Measurements from ENCODE around the gene INPP5A.

INPP5A gene

DNA sequence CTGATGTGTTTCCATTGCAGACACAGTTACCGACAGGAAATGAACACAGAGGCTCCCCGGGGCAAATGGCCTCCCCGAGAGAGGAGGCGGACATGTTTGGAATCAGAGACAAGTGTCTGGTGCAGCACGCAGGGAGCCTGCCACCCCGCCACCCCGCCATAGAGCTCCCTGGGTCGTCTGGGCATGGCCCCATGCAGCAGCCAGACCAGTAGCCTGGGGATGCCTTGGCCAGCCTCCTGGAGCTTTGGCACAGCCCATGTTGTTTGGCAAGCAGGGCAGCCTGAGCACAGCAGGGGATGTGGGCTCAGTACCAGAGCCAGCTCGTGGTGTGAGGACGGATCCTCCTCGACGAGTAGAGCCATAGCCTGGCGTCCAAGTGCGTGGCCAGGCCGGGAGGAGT lies 167.6 kb downstream of the INPP5A start:
- TF ChIP-seq, protein P1, sequence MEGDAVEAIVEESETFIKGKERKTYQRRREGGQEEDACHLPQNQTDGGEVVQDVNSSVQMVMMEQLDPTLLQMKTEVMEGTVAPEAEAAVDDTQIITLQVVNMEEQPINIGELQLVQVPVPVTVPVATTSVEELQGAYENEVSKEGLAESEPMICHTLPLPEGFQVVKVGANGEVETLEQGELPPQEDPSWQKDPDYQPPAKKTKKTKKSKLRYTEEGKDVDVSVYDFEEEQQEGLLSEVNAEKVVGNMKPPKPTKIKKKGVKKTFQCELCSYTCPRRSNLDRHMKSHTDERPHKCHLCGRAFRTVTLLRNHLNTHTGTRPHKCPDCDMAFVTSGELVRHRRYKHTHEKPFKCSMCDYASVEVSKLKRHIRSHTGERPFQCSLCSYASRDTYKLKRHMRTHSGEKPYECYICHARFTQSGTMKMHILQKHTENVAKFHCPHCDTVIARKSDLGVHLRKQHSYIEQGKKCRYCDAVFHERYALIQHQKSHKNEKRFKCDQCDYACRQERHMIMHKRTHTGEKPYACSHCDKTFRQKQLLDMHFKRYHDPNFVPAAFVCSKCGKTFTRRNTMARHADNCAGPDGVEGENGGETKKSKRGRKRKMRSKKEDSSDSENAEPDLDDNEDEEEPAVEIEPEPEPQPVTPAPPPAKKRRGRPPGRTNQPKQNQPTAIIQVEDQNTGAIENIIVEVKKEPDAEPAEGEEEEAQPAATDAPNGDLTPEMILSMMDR (conservative IDR thresholded peaks at IDR 0.05): no peak
- no peak overlapping the region for H3K27ac ChIP-seq

DNA sequence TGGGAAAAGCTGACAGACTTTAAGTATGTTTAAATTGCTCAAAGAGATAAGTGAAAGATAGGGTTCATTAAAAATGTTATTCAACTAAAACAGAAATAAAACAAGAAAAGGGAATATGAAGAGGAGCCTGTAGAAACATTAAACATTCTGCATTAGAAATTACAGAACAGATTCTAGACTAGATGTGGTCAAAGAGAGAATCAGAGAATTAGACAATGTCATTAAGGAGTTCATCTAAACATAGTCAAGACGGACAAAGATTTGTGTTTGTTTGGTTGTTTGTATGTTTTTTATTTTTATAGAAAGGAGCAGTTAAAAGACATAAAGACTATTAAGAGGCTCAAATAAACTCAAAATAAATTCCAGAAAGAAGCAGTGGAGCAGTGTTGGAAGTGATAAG lies 168.4 kb downstream of the INPP5A start:
- no peak overlapping the region for H3K27ac ChIP-seq
- TF ChIP-seq, protein P1 (conservative IDR thresholded peaks at IDR 0.05): no peak

DNA sequence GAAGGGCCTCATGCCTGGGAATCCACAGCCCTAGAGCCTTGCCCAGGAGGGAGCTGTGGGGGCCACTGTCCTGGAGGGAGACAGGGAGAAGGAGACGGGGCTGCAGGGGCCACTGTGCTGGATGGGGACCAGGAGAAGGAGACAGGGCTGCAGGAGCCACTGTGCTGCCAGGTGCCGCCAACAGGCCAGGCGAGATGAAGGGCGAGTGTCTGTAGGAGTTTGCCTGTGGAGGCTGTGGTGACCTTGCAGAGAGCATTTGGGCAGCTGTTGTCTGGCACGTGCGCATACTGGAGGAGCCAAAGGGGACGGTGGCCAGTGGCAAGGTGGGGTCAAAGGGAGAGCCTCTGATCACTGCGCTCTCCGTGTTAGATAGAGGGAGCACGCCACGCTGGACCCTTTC lies 169.1 kb downstream of the INPP5A start:
- TF ChIP-seq, protein P1 (conservative IDR thresholded peaks at IDR 0.05): no peak
- no peak overlapping the region for H3K27ac ChIP-seq

DNA sequence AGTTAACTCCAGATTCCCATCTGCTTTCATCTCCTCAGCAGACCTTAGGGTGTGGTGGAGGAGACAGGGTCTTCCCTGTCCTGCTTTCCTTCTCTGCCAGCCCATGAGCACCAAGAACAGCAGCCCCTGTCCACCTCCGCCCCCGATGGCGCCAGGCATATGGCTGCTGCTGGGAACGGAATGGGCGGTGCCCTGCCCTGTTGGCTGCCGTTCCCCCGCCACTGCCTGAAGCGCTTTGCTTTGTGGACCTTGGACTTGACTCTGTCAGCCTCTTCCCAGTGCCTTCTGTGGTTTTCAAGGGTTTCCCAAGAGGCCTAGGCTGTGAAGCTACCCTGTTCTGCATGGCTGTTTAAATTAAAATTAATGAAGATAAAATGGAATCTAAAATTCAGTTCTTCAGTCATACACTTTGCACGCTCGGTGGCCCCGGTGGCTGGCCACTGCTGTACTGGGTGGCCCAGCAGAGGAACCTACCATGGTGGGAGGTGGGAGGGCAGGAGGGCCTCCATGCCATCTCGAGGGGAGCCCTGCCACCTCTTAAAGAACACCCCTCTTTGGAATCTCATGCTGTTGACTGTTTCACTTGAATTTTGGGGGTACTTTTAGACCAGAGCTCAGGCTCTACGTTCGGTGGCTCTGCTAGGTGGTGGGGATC lies 169.7 kb downstream of the INPP5A start:
- no peak overlapping the region for H3K27ac ChIP-seq
- TF ChIP-seq, protein P1 (conservative IDR thresholded peaks at IDR 0.05): no peak

DNA sequence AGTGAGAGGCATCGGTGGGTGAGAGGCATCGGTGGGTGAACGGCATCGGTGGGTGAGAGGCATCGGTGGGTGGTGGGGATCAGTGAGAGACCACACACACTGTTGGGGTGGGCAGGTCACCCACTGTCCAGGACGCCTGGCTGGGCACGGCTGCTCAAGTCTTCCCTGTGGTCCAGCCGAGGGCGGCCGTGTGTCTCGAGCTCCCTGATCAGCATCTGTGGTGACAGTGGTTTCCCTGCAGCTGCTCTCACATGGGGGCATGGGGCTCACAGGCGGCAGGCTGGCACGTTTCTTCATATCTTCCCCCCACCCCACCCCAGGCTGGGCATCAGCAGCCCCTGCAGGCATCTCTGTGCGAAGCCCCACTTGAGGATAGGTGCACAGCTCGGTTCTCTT lies 170.2 kb downstream of the INPP5A start:
- TF ChIP-seq, protein P1 (conservative IDR thresholded peaks at IDR 0.05): no peak
- no peak overlapping the region for H3K27ac ChIP-seq

DNA sequence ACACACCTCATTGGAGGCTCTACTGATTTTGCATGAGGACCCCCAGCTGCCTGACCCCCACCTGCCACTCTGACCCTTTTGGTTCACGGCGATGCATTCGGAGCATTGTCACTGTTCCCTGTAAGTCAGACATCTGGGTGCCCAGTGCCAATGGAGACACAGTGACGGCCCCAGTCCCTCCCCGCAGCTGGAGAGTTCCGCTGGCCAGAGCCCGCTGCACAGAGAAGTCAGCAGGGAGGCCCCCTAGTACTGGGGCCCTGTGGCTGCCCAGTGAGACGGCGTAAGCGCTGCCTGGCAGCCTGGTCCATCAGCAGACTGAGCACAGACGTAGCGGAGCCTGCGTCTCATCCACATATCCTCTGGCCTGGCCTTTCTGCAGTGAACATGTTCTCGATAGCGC lies 170.9 kb downstream of the INPP5A start:
- TF ChIP-seq, protein P1 (conservative IDR thresholded peaks at IDR 0.05): no peak
- H3K27ac ChIP-seq: no peak overlapping the region

DNA sequence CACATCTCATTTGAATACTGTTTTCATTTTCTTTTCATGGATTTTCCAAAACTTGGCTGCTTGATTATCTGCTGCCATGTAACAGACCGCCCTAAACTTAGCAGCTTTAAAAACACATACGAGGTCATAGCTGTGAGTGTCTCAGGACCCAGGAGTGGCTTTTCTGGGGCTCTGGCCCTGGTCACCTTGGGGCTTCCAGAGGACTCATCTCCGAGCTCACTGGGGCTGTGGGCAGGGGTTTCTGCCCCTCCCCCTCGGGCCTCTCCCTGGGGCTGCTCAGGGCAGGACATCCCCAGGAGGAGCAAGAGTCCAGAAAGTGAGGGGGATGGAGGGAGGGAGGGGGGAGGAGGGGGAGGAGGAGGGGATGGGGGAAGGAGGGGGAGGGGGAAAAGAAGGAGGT lies 171.3 kb downstream of the INPP5A start:
- TF ChIP-seq, protein P1 (conservative IDR thresholded peaks at IDR 0.05): no peak
- H3K27ac ChIP-seq: no peak overlapping the region

All from VCaP (cell line).